Esophagus squamous epithelium (tissue), 4 donors: ENCODE data around the gene ZRANB3.

Source experiments
- CTCF ChIP-seq, 6 experiments: fragments of 450-650 bp in 4 of 6; fragments of 200-600 bp in 2 of 6; sonication (generic) in 2 of 6; IDR thresholded peaks; one replicate each; pipeline ENCODE4 v1.5.1; 2016 to 2019; ENCODE audit warnings: antibody characterized with exemption in 6 of 6, mild to moderate bottlenecking in 4 of 6, moderate library complexity in 4 of 6
- POLR2A ChIP-seq, 4 donors: fragments of 450-650 bp; IDR thresholded peaks; one replicate each; pipeline ENCODE4 v1.6.1; 2017; ENCODE audit warnings: antibody characterized with exemption in 4 of 4, mild to moderate bottlenecking in 4 of 4, moderate library complexity in 3 of 4

- no peak for TF ChIP-seq CTCF (IDR thresholded peaks at IDR 0.05)
- TF ChIP-seq POLR2A (IDR thresholded peaks at IDR 0.05) = no peak
Measured at GRCh38 chr2:135573620-135574019, 42.6 kb upstream of the ZRANB3 start.
